T-helper 17 cell (primary cell): ENCODE results near the gene LRP2. TPM values are rescaled to one million over a fixed set of nuclear protein-coding genes. Genes with fewer than 3 reads are reported as not detected.

ENCODE experiments used
- ATAC-seq: fragments of 150-1000 bp; cut with Tn5 transposase; 2 replicates; pipeline ENCODE4 v1.10.0; 2021; ENCODE audit warnings: mild to moderate bottlenecking, moderate library complexity
- DNase-seq, 3 donors: peaks; one replicate each; pipeline versions ENCODE4 v3.0.0 to v3.0.0-alpha.2; 2020 to 2021
- H3K9me3 ChIP-seq: one replicate; pipeline ENCODE4 v1.7.0; 2013; ENCODE audit warnings: low read length, mild to moderate bottlenecking; ENCODE audit not compliant: control insufficient read depth, poor library complexity, severe bottlenecking
- H3K27ac Mint-ChIP-seq: one replicate; pipeline ENCODE4 v1.8.0; 2022; ENCODE audit warnings: mild to moderate bottlenecking, moderate library complexity, mixed read lengths
- H3K27me3 Mint-ChIP-seq: one replicate; pipeline ENCODE4 v1.8.0; 2022; ENCODE audit warnings: mixed read lengths
- H3K36me3 Mint-ChIP-seq: one replicate; pipeline ENCODE4 v1.8.0; 2022; ENCODE audit warnings: low read depth, mixed read lengths
- H3K4me1 Mint-ChIP-seq: one replicate; pipeline ENCODE4 v1.8.0; 2022; ENCODE audit warnings: mild to moderate bottlenecking, mixed read lengths
- H3K4me3 Mint-ChIP-seq: one replicate; pipeline ENCODE4 v1.8.0; 2022; ENCODE audit warnings: mild to moderate bottlenecking, moderate library complexity, mixed read lengths
- total RNA-seq, 4 donors: library from RNA in 2 of 4; stranded (reverse) in 2 of 4; gene quantifications; one replicate each; pipeline ENCODE4 v1.2.3 and lab custom pipeline; 2022 to 2026

The LRP2 gene
- total RNA-seq, 2 donors from 2014 or later: not detected

- DNase-seq (no peak), ATAC-seq (peak; percentile 96)
- no peak overlapping the region for H3K27ac Mint-ChIP-seq
- H3K4me3 Mint-ChIP-seq: no peak overlapping the region
- H3K9me3 ChIP-seq: no peaks in the 10 kb centered on the region
- H3K36me3 Mint-ChIP-seq: no peaks in the 10 kb centered on the region
- H3K4me1 Mint-ChIP-seq: peaks cover 2% of the 10 kb centered on the region
- H3K27me3 Mint-ChIP-seq: no peaks in the 10 kb centered on the region
Observed at GRCh38 chr2:169131587-169132512, 230.5 kb downstream of the LRP2 start.

GRCh38 chr2:169129703-169130243 lies 232.6 kb downstream of the LRP2 start:
- H3K27ac Mint-ChIP-seq: no peak overlapping the region
- H3K36me3 Mint-ChIP-seq: no peaks in the 10 kb centered on the region

GRCh38 chr2:169119851-169120250 lies 242.5 kb downstream of the LRP2 start:
- no peak for ATAC-seq
- peaks cover 58% of the 10 kb centered on the region for H3K27me3 Mint-ChIP-seq

More at GRCh38 chr2:169129703-169130243, 232.6 kb downstream of the LRP2 start:
- ATAC-seq: no peak
- no peak for DNase-seq
- H3K9me3 ChIP-seq: no peaks in the 10 kb centered on the region
- H3K4me3 Mint-ChIP-seq: no peak overlapping the region
- H3K27me3 Mint-ChIP-seq: no peaks in the 10 kb centered on the region
- peaks cover 2% of the 10 kb centered on the region for H3K4me1 Mint-ChIP-seq

GRCh38 chr2:169119123-169119760 lies 243.1 kb downstream of the LRP2 start:
- Mint-ChIP-seq H3K27me3 (peaks cover 59% of the 10 kb centered on the region), H3K4me3 (peak overlapping the region; percentile 25), H3K36me3 (no peaks in the 10 kb centered on the region), H3K27ac (no peak overlapping the region), H3K4me1 (peaks cover 7% of the 10 kb centered on the region)
- DNase-seq (no peak), ATAC-seq (no peak)
- no peaks in the 10 kb centered on the region for H3K9me3 ChIP-seq

More at GRCh38 chr2:169119851-169120250, 242.5 kb downstream of the LRP2 start:
- Mint-ChIP-seq H3K4me1 (peaks cover 7% of the 10 kb centered on the region), H3K36me3 (no peaks in the 10 kb centered on the region), H3K4me3 (no peak overlapping the region), H3K27ac (no peak overlapping the region)
- H3K9me3 ChIP-seq: no peaks in the 10 kb centered on the region
- no peak for DNase-seq

GRCh38 chr2:169118060-169118459 lies 244.3 kb downstream of the LRP2 start:
- DNase-seq (no peak), ATAC-seq (no peak)
- H3K4me1 Mint-ChIP-seq: peaks cover 5% of the 10 kb centered on the region
- peaks cover 57% of the 10 kb centered on the region for H3K27me3 Mint-ChIP-seq
- no peak overlapping the region for H3K4me3 Mint-ChIP-seq
- no peak overlapping the region for H3K27ac Mint-ChIP-seq
- H3K36me3 Mint-ChIP-seq: no peaks in the 10 kb centered on the region
- H3K9me3 ChIP-seq: no peaks in the 10 kb centered on the region

- Mint-ChIP-seq H3K27me3 (peaks cover 57% of the 10 kb centered on the region), H3K36me3 (no peaks in the 10 kb centered on the region), H3K27ac (no peak overlapping the region), H3K4me3 (no peak overlapping the region), H3K4me1 (peaks cover 3% of the 10 kb centered on the region)
- H3K9me3 ChIP-seq: no peaks in the 10 kb centered on the region
- ATAC-seq (no peak), DNase-seq (no peak)
Observed at GRCh38 chr2:169116993-169117392, 245.3 kb downstream of the LRP2 start.

- DNase-seq (no peak), ATAC-seq (no peak)
- Mint-ChIP-seq H3K4me3 (no peak overlapping the region), H3K27me3 (peaks cover 52% of the 10 kb centered on the region), H3K4me1 (peaks cover 3% of the 10 kb centered on the region), H3K27ac (no peak overlapping the region), H3K36me3 (no peaks in the 10 kb centered on the region)
- no peaks in the 10 kb centered on the region for H3K9me3 ChIP-seq
Observed at GRCh38 chr2:169116327-169116726, 246.0 kb downstream of the LRP2 start.

GRCh38 chr2:169114056-169114455 lies 248.3 kb downstream of the LRP2 start:
- Mint-ChIP-seq H3K27ac (no peak overlapping the region), H3K36me3 (no peaks in the 10 kb centered on the region), H3K4me3 (no peak overlapping the region), H3K4me1 (peaks cover 5% of the 10 kb centered on the region), H3K27me3 (peaks cover 38% of the 10 kb centered on the region)
- DNase-seq (no peak), ATAC-seq (no peak)
- H3K9me3 ChIP-seq: no peaks in the 10 kb centered on the region

- Mint-ChIP-seq H3K4me3 (no peak overlapping the region), H3K36me3 (no peaks in the 10 kb centered on the region), H3K27me3 (peaks cover 33% of the 10 kb centered on the region), H3K27ac (no peak overlapping the region), H3K4me1 (peaks cover 12% of the 10 kb centered on the region)
- DNase-seq: no peak
- H3K9me3 ChIP-seq: no peaks in the 10 kb centered on the region
- ATAC-seq: no peak
Observed at GRCh38 chr2:169112841-169113240, 249.5 kb downstream of the LRP2 start.

GRCh38 chr2:169110916-169111315 lies 251.4 kb downstream of the LRP2 start:
- H3K4me3 Mint-ChIP-seq: no peak overlapping the region
- H3K9me3 ChIP-seq: no peaks in the 10 kb centered on the region
- peaks cover 15% of the 10 kb centered on the region for H3K27me3 Mint-ChIP-seq
- H3K36me3 Mint-ChIP-seq: no peaks in the 10 kb centered on the region
- H3K4me1 Mint-ChIP-seq: peaks cover 29% of the 10 kb centered on the region
- DNase-seq (no peak), ATAC-seq (no peak)
- H3K27ac Mint-ChIP-seq: no peak overlapping the region

- H3K9me3 ChIP-seq: no peaks in the 10 kb centered on the region
- peaks cover 15% of the 10 kb centered on the region for H3K27me3 Mint-ChIP-seq
- no peaks in the 10 kb centered on the region for H3K36me3 Mint-ChIP-seq
- ATAC-seq (no peak), DNase-seq (no peak)
- no peak overlapping the region for H3K4me3 Mint-ChIP-seq
- H3K4me1 Mint-ChIP-seq: peaks cover 33% of the 10 kb centered on the region
- H3K27ac Mint-ChIP-seq: no peak overlapping the region
Observed at GRCh38 chr2:169110419-169110818, 251.9 kb downstream of the LRP2 start.

GRCh38 chr2:169109502-169110409 lies 252.6 kb downstream of the LRP2 start:
- peak; percentile 44 to 58 (median 44) for DNase-seq
- Mint-ChIP-seq H3K27me3 (peaks cover 10% of the 10 kb centered on the region), H3K36me3 (no peaks in the 10 kb centered on the region), H3K4me1 (peaks cover 37% of the 10 kb centered on the region), H3K27ac (no peak overlapping the region), H3K4me3 (no peak overlapping the region)
- no peaks in the 10 kb centered on the region for H3K9me3 ChIP-seq
- ATAC-seq: no peak
